CD14-positive monocyte (primary cell): ENCODE measurements around the gene MISFA. TPM values are rescaled to one million over a fixed set of nuclear protein-coding genes. Genes with fewer than 3 reads are reported as not detected.

ENCODE experiments used
- DNase-seq, 3 donors: peaks; one replicate each; pipeline ENCODE4 v3.0.0-alpha.2; 2011 to 2022
- H2AFZ ChIP-seq: 2 replicates; pipeline ENCODE4 v1.6.0; 2012; ENCODE audit warnings: mild to moderate bottlenecking, low read depth, low read length, inconsistent platforms; ENCODE audit not compliant: insufficient read depth, poor library complexity, severe bottlenecking
- H3K27ac ChIP-seq, 2 donors: 1 replicate in 1 of 2; 2 replicates in 1 of 2; pipeline ENCODE4 v1.5.1; 2012 to 2013; ENCODE audit warnings: low read length in 2 of 2, control low read depth in 1 of 2, inconsistent platforms in 1 of 2, low read depth in 1 of 2, mild to moderate bottlenecking in 1 of 2
- H3K27me3 ChIP-seq, 2 donors: one replicate each; pipeline versions ENCODE4 v1.6.0 to v1.6.1; 2011 to 2013; ENCODE audit warnings: low read length in 2 of 2; ENCODE audit not compliant: control insufficient read depth in 2 of 2, insufficient read depth in 2 of 2
- H3K36me3 ChIP-seq, 2 donors: replicated peaks in 1 of 2; 1 replicate in 1 of 2; 2 replicates in 1 of 2; pipeline versions ENCODE4 v1.5.1 to v1.6.1; 2012 to 2013; ENCODE audit warnings: low read length in 2 of 2, control low read depth in 1 of 2, inconsistent platforms in 1 of 2, mild to moderate bottlenecking in 1 of 2; ENCODE audit not compliant: insufficient read depth in 2 of 2, control insufficient read depth in 1 of 2
- H3K4me1 ChIP-seq, 2 donors: 1 replicate in 1 of 2; 2 replicates in 1 of 2; pipeline versions ENCODE4 v1.5.1 to v1.6.1; 2012 to 2013; ENCODE audit warnings: low read length in 2 of 2, control low read depth in 1 of 2, inconsistent platforms in 1 of 2, mild to moderate bottlenecking in 1 of 2, moderate library complexity in 1 of 2; ENCODE audit not compliant: insufficient read depth in 2 of 2, control insufficient read depth in 1 of 2
- H3K4me2 ChIP-seq: replicated peaks from 2 replicates; pipeline ENCODE3; 2012; ENCODE audit warnings: low read length, moderate library complexity, mild to moderate bottlenecking; ENCODE audit not compliant: poor library complexity, severe bottlenecking; ENCODE audit errors: extremely low read depth
- H3K4me3 ChIP-seq, 3 experiments: fragments of 200-600 bp in 1 of 3; sonication (generic) in 1 of 3; replicated peaks in 1 of 3; 1 replicate in 2 of 3; 2 replicates in 1 of 3; pipeline ENCODE4 v1.5.1; 2011 to 2013; ENCODE audit warnings: low read length in 3 of 3, mild to moderate bottlenecking in 3 of 3, control low read depth in 2 of 3, low read depth in 2 of 3, inconsistent platforms in 1 of 3, moderate library complexity in 1 of 3
- H3K79me2 ChIP-seq: 2 replicates; pipeline ENCODE4 v1.6.0; 2012; ENCODE audit warnings: mild to moderate bottlenecking, control low read depth, inconsistent platforms, low read length, moderate library complexity; ENCODE audit not compliant: insufficient read depth
- H3K9ac ChIP-seq: 2 replicates; pipeline ENCODE4 v1.6.0; 2017; ENCODE audit warnings: low read length, mild to moderate bottlenecking; ENCODE audit not compliant: insufficient read depth, poor library complexity, severe bottlenecking
- H3K9me3 ChIP-seq, 2 donors: replicated peaks in 1 of 2; 1 replicate in 1 of 2; 2 replicates in 1 of 2; pipeline versions ENCODE4 v1.5.1 to v1.6.1; 2012 to 2013; ENCODE audit warnings: low read length in 2 of 2, control low read depth in 1 of 2; ENCODE audit not compliant: control insufficient read depth in 1 of 2, insufficient read depth in 1 of 2
- H4K20me1 ChIP-seq: 2 replicates; pipeline ENCODE4 v1.6.0; 2012; ENCODE audit warnings: mild to moderate bottlenecking, low read length, control low read depth, moderate library complexity; ENCODE audit not compliant: insufficient read depth
- H3K27ac Mint-ChIP-seq, 7 donors: one replicate each; pipeline ENCODE4 v1.8.0; 2020; ENCODE audit warnings: mild to moderate bottlenecking in 7 of 7, mixed read lengths in 7 of 7, moderate library complexity in 6 of 7, inconsistent platforms in 2 of 7
- H3K27me3 Mint-ChIP-seq, 3 donors: one replicate each; pipeline ENCODE4 v1.8.0; 2021 to 2022; ENCODE audit warnings: low read depth in 3 of 3, mild to moderate bottlenecking in 3 of 3, mixed read lengths in 3 of 3, moderate library complexity in 3 of 3, inconsistent platforms in 1 of 3
- H3K36me3 Mint-ChIP-seq, 2 donors: one replicate each; pipeline ENCODE4 v1.8.0; 2020; ENCODE audit warnings: mixed read lengths in 2 of 2, inconsistent platforms in 1 of 2, mild to moderate bottlenecking in 1 of 2
- H3K4me1 Mint-ChIP-seq: one replicate; pipeline ENCODE4 v1.8.0; 2020; ENCODE audit warnings: mild to moderate bottlenecking, mixed read lengths
- H3K4me3 Mint-ChIP-seq, 2 donors: one replicate each; pipeline ENCODE4 v1.8.0; 2020; ENCODE audit warnings: mild to moderate bottlenecking in 2 of 2, mixed read lengths in 2 of 2, moderate library complexity in 1 of 2
- H3K9me3 Mint-ChIP-seq, 7 donors: one replicate each; pipeline ENCODE4 v1.8.0; 2020 to 2022; ENCODE audit warnings: mixed read lengths in 7 of 7, mild to moderate bottlenecking in 6 of 7, moderate library complexity in 6 of 7, inconsistent platforms in 2 of 7
- WGBS: methylation state at CpG from one replicate; pipeline ENCODE4 v1.1.5; 2013; ENCODE audit warnings: missing lambda C conversion rate; ENCODE audit not compliant: insufficient coverage; 5-methylcytosine and 5-hydroxymethylcytosine counted together
- intact Hi-C, 2 donors: fragments of 100-400 bp; cut with micrococcal nuclease; formaldehyde crosslinking; loops; one replicate each; pipeline versions ENCODE4 v1.15.0 to v1.15.1; 2023
- polyA plus RNA-seq, 3 donors: library from polyadenylated mRNA; depleted of rRNA in 1 of 3; unstranded in 2 of 3; stranded (reverse) in 1 of 3; fragments of 300-500 nt in 2 of 3; fragments of >200 nt in 1 of 3; fragmentation: Illumina TruSeq in 2 of 3; gene quantifications; 1 replicate in 2 of 3; 2 replicates in 1 of 3; pipeline ENCODE4 v1.2.3, GENCODE V29; 2012 to 2021
- TF ChIP-seq, protein P1 (sequence below): fragments of 200-600 bp; IDR thresholded peaks from one replicate; pipeline ENCODE4 v1.8.0; 2022; ENCODE audit warnings: antibody characterized with exemption, mild to moderate bottlenecking

MISFA gene
- polyA plus RNA-seq, 3 donors, result 0.43 TPM; not detected in 2

DNA sequence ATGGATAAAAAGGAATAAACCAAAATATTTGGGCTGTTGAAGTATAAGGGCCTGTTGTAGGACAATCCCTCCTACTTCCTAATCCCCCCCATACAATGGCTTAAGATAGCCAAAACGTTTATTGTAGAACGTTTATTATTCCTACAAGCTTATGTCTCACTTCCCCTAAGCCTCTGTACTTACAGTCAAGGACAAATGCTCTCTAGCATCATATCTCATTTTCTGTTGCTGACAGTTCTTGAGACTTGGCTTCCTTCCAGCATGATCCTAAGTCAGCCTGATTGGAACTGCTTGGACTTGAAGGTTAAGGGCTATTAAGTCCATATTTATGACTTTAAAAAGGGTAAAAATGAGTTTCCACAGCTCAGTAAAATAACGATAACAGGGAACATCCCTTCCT, 8.8 kb downstream of the MISFA start:
- no peaks in the 10 kb centered on the region for H3K4me1 Mint-ChIP-seq
- H3K36me3 Mint-ChIP-seq, result peaks cover 47 to 63% of the 10 kb centered on the region in 2 donors
- no peak overlapping the region for H2AFZ ChIP-seq
- no peaks in the 10 kb centered on the region for H3K27me3 ChIP-seq
- H3K4me3 ChIP-seq, result no peak overlapping the region
- H3K79me2 ChIP-seq, result no peaks in the 10 kb centered on the region
- H3K9ac ChIP-seq, result no peak overlapping the region
- TF ChIP-seq, protein P1, sequence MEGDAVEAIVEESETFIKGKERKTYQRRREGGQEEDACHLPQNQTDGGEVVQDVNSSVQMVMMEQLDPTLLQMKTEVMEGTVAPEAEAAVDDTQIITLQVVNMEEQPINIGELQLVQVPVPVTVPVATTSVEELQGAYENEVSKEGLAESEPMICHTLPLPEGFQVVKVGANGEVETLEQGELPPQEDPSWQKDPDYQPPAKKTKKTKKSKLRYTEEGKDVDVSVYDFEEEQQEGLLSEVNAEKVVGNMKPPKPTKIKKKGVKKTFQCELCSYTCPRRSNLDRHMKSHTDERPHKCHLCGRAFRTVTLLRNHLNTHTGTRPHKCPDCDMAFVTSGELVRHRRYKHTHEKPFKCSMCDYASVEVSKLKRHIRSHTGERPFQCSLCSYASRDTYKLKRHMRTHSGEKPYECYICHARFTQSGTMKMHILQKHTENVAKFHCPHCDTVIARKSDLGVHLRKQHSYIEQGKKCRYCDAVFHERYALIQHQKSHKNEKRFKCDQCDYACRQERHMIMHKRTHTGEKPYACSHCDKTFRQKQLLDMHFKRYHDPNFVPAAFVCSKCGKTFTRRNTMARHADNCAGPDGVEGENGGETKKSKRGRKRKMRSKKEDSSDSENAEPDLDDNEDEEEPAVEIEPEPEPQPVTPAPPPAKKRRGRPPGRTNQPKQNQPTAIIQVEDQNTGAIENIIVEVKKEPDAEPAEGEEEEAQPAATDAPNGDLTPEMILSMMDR, result no peak
- peaks cover 49 to 71% of the 10 kb centered on the region in 2 donors for H3K36me3 ChIP-seq
- no peaks in the 10 kb centered on the region for H3K27me3 Mint-ChIP-seq
- H3K4me3 Mint-ChIP-seq, result no peak overlapping the region
- no peaks in the 10 kb centered on the region for H4K20me1 ChIP-seq
- H3K27ac ChIP-seq, result peak overlapping the region in 1 of 2 donors; percentile 8
- 40% methylated on average over 2 of the region's 3 CpGs for WGBS
- intact Hi-C loops, result no loop called here
- H3K4me2 ChIP-seq, result no peak overlapping the region
- H3K9me3 Mint-ChIP-seq, result no peaks in the 10 kb centered on the region
- H3K27ac Mint-ChIP-seq, result peak overlapping the region in 1 of 7 donors; percentile 52
- no peak for DNase-seq
- H3K4me1 ChIP-seq, result no peaks in the 10 kb centered on the region
- no peaks in the 10 kb centered on the region for H3K9me3 ChIP-seq

DNA sequence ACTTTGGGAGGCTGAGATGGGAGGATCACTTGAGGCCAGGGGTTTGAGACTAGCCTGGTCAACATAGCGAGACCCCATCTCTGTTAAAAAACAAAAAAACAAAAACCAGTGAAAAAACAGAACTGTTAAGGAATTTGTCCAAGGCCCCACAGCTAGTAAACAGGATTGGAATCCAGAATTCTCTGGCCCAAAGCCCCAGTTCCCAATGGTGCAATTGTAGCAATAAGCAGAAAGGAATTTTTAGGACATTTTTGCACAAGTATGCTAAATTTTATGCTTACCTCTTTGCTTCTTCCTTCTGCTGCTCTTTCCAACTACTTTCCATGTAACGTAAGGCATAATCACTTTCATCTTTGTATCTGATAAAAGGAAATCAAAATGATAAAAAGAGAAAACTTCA, 11.6 kb downstream of the MISFA start:
- Mint-ChIP-seq H3K36me3 (peaks cover 68 to 83% of the 10 kb centered on the region in 2 donors), H3K4me3 (no peak overlapping the region), H3K27ac (peak overlapping the region in 1 of 7 donors; percentile 50), H3K4me1 (peaks cover 7% of the 10 kb centered on the region), H3K27me3 (no peaks in the 10 kb centered on the region), H3K9me3 (peaks cover 0 to 2% (median 0%) of the 10 kb centered on the region in 7 donors)
- TF ChIP-seq, protein P1, result no peak
- Histone ChIP-seq H3K36me3 (peaks cover 67 to 87% of the 10 kb centered on the region in 2 donors), H3K27ac (no peak overlapping the region), H3K4me2 (no peak overlapping the region), H4K20me1 (peaks cover 17% of the 10 kb centered on the region), H2AFZ (no peak overlapping the region), H3K4me1 (peaks cover 6 to 9% of the 10 kb centered on the region in 2 donors), H3K9me3 (no peaks in the 10 kb centered on the region), H3K4me3 (no peak overlapping the region), H3K27me3 (no peaks in the 10 kb centered on the region), H3K9ac (no peak overlapping the region), H3K79me2 (no peaks in the 10 kb centered on the region)
- no CpG with 5 or more reads among the region's 2 CpGs for WGBS
- intact Hi-C loops, result no loop called here
- DNase-seq, result no peak
